Activated CD4-positive, CD25-positive, alpha-beta regulatory T cell treated with anti-CD3 and anti-CD28 coated beads, Interleukin-2, amount 50 U/mL, for 72 hours (primary cell): ENCODE data around the gene ANKFN1.

Source experiments
- DNase-seq: peaks from one replicate; pipeline ENCODE4 v3.0.0; 2021

Gene ANKFN1

DNA sequence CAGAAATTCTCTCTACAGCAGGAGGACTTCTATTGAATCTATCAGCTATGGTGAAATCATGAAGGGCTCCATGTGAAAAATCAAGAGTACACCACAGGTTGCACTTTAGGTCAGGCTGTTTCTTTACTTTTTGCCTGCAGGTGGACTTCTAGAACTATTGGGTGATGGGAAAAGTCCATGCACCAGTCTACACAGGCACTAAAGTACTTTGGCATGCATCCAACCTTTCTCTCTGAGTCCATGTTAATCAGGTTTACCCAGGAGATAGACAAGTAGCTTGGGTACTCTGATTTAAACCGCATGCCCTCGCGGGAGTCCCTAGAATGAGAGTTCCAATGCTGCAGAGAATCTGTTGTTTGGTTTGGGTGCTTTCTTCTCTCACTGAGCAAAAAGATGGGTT lies 9.1 kb upstream of the ANKFN1 start:
- DNase-seq = no peak

DNA sequence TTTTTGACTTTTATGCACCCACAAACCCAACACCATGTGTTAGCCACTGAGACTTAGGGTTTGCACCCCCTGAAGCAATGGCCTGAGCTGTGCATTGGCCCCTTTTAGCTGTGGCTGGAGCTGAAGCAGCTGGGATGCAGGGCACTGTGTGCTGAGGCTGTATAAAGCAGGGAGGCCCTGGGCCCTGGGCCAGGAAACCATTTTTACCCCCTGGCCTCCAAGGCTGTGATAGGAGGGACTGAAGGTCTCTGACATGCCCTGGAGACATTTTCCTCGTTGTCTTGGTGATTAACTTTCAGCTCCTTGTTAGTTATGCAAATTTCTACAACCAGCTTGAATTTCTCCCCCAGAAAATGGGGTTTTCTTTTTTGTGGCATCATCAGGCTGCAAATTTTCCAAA lies 6.7 kb upstream of the ANKFN1 start:
- DNase-seq = no peak

DNA sequence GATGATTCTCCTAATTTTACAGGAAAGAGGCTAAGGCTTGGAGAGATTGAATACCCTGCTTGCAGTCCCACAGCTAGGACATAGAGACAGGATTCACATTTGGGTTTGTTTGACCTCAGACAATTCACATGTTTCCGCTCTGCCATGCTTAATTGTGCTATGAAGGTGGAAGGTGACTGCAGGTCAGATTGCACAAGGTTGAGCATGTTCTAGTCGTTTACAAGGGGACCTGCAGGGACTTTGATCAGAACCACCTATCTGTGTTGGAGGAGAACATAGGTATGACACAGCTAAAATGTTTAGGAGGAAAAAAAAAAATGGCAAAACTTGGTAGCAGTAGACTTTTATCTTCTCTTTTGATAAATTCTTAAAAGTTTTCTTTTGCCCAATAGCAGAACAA lies 4.9 kb upstream of the ANKFN1 start:
- no peak for DNase-seq

DNA sequence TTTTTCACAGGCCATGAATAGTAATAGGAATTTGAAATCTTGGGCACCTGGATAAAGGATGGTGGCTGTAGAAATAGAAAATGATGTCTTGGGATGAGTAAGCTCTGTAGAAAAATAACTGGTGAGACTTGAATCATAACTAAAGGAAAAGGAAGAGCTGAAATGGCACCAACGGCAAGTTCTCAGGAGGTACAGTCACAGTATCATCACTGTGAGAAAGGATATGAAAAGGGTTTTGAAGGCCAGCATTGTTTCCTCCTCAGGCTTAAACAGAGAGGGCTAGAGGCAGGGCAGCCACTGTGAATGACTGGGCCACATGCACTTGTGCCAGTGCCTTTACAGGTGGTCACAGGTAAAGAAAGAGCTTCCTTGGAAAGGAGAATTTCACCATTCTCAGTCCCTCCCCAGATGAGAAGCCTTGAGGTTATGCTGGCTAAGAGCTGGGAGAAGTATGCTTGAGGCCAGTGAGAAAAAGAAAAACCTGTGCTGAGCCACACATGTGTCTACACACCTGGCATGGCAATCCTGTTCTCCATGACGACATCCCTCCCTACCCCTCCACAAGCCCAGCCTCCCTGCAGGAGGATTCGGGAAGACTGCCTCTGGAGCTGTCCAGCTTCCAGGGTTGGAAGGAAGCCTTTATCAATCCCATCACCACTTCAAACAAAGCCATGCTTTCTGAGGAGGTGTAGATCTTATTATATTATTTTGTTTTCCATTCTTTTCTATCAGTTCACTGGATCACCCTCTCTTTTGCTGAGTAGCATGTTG lies 3.8 kb upstream of the ANKFN1 start:
- DNase-seq = no peak

DNA sequence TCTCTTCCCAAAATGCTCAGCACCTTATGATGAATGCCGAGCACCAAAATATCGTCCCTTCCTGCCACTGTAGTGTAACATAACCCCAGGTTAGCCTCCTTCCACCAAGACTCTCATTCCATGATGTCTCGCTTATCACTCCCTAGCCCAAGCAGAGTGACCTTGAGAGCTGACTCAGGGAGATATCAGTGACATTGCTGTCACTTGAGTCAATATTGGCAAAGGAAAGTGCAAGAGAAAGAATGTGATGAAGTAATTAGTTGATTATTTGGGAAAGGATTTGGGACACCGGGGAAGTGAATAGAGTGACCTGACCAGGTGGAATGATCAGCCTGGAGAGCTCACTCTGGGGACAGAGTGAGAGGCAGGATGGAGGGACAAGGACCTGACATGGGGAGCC lies 2.6 kb upstream of the ANKFN1 start:
- no peak for DNase-seq

DNA sequence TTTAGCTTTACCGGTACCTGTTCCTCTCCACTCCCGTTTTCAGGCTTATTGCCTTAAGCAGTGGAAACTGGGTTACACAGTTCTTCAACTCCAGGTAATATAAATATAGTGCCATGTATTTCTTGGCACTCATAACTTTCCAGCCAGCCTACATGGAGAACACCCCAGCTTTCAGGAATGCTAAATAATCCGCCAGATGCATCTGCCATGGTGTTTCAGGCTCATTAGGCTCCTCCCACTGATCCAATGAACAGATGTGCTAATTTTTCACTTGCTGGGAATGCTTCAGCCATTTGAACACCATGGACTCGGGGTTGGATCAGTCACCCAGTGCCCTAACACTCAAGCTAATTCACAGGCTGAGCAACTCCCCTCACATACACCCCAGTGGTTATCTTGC lies 4.6 kb downstream of the ANKFN1 start:
- no peak for DNase-seq

DNA sequence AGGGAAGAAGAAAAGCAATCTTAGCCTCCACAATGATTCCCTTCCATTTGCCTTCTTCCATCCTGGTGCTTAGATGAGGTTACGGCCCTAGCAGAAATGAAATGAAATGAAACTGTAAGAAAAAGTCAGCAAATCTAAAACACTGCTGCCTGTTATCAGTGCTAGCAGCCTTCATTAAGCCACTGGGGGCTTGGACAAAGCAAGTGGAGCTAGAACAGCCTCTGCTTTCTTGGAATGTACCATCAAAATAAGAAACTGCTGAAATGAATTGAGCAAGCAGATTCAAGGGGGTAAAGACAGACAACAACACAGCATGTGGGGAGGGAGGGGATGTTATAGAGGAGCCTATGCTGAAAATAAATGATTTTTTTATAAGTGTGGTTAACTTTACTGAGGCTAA lies 5.1 kb downstream of the ANKFN1 start:
- no peak for DNase-seq

DNA sequence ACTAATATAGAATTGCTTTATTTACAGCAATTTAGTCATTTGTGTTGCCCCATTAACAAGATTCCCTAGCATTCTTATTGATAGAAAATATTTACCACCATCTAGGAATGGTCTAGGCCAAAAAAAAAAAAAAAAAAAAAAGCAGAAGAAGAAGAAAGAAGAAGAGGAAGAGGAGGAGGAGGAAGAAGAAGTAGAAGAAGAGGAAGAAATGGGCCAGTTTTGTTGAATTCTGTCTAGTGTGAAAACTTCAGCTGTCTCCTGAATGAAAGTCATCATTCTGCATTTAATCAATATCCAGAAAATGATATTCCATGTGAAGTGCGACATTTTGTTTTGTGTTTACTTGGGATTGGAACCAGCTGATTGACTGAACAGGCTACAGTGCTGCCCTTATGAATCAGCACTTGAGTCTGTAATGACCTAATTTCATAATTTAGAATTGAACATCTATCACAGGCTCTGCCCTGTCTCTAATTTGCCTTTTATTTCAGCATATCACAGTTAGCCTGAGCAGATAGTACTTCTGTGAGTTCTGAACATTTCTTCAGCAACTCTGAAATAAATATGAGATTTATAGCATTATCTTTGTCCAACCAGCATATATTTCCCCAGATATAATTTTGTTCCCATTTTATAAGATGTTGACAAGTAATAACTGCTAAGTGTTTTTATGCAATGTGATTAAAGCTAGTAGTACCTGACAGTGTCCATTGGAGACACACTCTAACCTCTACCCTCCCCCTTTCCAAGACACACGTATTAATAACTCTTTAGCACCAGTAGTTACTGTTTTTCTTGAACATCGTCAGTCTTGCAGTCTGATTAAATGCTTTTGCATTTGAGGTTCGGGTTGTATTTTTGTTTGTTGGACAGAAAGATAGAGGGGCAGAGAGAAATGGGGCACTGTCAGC lies 5.9 kb downstream of the ANKFN1 start:
- no peak for DNase-seq

DNA sequence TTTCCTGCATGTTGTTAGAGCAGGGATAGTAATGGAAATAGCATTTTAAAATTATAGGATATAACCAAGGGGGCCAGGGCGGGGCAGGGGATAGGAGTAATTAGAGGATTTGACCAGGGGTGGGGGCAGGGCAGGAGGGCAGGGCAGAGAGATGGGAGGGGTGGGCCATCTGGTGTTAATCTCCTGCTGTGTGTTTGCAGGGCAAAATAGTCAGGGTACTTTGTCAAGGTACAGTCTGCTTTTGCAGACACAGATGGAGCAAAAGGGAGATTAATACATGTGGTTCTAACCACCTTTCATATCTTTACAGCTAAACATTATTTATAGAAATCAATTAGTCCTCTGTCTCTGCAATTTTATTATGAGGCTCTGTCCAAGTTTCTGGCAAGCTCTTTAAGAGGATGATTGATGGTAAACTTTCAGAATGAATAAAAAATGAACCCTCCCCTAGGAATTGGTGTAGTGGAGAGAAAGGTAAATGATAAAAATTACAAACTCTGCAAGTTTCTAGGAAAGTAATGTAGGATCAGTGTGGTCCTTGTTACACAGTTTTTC lies 6.6 kb downstream of the ANKFN1 start:
- no peak for DNase-seq

DNA sequence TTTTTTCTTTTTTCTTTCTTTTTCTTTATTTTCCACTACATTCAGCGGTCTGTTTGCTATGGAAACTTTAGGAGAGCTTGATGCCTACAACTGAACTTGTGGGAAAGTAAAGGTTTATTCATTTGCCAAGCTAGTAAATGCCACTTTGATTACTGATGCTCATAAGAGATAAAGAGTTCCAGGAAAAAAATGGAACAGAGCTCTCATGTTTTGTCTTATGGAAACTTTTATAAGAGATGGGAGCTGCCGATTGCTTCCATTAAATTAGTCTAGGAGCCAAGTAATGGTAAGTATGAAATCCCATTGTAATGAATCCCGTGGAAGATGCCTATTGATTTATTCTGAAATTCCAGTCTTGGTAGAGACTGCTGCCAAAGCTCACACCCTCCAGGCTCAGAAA lies 7.1 kb downstream of the ANKFN1 start:
- DNase-seq = no peak

DNA sequence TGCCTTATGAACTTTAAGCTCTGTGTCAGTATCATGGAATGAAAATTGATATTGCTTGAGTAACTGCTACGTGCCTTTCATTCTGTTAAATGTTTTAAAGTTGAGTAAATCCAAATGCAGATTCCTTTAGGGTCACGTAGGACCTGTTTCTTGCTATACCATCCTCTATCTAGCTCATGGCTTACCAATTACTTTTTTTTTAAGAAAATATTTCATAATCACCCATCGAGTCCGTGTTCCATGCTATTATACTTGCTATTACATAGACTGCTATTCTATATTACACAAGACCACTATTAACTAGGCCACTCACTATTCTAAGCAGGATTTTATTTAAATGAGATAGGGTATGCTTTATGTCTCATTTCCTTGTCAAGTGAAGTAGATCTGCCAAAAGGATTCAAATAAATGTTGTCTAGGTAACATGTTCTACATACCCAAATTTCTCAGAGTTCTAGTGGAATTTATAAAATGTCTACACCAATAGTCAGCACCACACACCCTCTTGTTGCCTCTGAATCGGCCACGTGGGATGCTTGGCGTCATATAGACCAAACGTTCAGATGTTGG lies 11.9 kb downstream of the ANKFN1 start:
- no peak for DNase-seq

DNA sequence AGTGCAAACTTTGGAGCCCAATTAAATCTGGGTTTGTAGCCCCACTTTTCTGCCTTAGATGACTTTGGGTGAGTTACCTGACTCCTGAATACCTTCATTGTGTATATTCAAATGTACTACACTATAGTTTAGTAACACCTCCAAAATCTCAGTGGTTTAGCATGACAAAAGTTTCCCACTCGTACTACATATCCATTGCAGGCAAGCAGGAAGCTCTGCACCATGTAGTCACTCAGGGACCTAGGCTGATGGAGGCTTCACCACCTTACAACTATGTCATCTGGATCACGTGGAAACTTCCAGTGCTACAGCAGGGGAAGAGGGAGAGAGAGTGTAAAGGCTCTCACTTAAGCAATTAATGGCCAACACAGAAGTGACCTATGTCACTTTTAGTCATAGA lies 14.2 kb downstream of the ANKFN1 start:
- no peak for DNase-seq

DNA sequence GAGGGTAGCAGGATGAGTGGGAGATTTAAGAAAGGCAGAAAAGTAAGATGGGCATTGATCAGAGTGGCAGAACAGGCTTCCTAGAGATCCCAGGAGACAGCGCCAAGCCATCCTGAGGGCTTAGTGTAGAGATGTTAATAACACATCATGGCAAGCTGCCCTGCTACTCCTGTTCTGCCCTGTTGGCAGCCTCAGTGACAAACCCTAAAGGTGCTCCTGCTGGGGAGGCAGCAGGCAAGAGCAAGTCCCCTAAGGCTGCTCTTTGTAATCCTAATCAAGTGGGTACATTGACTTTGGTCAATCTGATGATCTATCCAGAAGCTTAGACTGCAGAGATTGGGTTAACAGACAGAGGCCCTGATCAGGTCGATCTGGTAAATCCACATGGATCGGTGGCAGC lies 16.3 kb downstream of the ANKFN1 start:
- DNase-seq = no peak

DNA sequence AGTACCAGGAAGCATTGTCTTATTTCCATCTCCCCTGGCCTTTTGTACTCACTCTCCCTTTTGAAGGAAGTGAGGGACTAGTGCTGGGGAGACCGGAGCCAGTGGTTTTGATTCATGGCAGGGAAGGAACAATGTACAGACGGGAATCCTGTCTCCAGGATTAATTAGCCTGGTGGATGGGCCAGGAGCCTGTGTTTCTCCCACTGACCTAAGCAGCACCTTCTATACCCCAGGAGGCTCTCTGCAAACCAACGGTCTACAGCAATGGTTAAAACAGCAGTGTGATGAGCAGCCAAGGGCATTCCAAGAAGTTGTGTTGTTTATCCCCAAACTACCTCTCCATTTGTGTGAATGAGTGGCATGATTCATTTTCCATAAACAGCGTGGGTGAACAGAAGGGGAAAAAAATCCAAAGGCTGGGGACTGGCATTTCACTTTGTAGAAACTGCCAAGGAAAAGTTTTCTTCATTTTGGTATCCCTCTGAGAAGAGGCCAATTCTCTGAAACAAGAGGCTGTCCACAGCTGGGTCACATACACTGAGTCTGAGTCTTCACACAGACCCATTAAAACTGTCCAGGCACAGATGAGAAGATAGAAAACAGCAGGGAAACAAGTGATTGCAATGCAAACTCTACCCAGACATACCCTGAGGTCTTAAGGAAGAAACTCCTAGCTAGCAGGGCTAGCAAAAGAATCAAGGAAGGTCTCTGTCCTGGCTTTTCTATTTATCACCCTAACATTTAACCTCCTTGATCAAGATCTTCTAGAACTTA lies 18.1 kb downstream of the ANKFN1 start:
- DNase-seq = no peak

DNA sequence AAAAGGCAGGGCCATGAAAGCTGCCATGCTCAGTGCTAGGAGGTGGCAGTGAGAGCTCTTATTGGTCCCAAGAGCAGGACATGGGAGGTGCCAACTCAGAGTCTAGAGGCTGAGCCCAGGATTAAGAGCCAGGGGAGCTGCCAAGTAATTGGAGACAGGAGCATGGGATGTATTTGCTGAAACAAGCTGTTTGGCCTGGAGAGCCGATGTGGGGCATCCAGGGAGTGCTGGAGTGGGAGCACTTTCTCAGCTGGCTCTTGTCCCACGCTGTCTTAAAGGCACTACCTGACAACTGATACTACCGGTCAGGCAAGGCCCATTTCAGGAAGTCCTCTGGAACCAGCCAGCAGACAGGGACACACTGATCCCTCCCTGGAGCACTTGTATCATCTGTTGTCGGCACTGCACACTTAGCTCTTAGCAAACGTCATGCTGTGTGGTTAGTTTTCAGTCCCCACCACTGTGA lies 19.3 kb downstream of the ANKFN1 start:
- no peak for DNase-seq

DNA sequence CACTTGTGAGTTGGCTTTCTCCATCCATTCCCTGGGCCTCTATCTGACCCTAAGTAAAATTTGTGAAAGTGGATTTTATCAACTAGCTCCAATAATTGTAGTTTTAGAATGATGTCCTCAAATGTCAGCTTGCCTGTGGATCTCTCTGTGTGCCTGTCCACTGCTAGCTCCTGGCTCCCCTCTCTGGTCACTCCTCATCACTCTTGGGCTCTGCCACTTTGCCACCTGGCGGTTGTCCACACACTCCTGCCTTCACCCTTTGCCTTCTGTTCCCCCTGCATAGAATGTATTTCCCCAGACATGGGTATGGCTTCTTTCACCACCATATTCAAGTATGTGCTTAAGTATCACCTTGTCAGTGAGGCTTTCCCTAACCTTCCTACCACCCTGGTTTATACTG lies 19.8 kb downstream of the ANKFN1 start:
- no peak for DNase-seq

DNA sequence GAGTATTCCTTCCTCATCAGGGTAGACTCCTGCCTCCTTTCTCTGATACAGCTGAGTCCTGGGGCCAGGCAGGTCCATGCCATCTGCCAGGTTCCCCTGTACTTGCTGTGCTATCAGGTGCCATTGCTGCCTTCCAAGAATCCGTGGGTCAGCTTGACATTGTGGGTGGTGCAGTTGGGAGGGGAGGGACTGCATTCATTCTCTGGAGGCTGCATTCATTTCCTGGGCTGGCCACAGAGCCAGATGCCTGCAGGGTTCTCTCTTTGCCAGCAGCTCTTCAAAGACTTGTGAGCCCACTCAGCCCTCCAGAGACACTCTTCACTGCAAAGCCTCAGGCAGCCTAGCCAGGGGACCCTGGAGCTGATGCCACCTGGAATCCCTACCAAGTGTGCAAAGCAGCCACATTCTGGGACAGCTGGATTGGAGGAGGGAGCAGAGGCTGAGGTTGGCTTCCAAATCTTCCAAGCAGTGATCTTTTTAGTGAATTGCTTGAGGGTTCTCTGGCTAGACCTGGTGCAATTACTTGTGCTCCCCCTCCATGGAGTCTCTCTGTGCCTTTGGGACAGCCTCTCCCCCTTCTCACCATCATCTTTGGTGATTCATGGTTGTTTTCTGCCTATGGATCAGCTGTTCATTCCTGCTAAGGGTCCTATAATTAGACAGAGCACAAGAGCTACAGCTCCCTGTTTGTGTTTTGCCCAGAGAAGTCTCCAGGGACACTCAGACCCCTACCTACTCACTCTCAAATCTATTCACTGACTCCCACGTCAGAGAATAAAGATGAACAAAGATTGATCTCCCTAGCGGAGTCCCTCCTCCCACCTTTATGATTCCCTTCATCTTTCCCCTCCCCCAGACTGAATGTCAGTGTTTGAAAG lies 20.9 kb downstream of the ANKFN1 start:
- DNase-seq = no peak

DNA sequence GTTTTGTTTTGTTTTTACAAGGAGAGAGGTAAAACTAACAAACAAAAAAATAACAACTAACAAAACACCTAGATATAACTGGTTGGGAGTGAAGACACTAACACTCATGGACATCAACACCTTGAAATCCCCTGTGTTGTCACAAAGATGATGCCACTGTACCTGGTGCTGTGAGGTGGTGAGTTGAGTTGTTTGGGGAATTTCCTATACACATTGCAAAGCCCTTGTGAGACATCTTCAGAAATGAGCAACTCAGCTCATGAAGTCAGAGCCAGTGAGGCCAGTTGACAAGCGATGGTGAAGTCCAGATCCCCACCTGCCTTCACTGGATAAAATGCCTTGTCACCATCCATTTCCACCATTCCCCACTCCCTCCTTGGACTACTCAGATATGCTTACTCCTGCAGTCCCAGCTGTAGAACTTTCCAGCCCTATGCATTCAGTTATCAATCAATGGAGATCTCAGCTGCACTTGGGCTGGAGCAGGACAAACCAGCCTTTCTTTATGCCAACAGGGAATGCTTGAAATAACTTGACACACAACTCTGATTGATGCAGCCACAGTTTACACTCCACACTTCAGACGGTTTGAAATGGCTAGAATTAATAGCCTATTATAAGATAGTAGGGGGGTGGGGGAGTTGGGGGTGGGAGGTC lies 22.2 kb downstream of the ANKFN1 start:
- no peak for DNase-seq

DNA sequence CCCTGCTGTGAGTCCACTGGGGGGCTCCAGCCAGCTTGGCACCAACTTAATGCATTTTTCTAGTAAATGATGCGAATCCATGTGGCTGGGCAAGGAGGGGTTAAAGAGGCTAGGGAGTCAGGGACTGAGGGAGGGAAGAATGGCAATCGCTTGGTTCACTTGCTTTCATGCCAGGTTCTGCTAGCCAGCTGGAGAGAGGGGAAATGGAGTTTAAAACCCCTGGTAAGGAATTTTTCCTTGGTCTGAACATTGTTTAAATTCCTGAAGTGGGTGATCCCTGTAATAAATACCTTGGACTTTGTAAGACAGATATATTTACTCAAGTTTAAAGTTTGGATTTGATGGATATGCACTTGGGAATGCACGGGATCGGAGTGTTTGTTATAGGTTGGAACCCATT lies 22.8 kb downstream of the ANKFN1 start:
- no peak for DNase-seq

DNA sequence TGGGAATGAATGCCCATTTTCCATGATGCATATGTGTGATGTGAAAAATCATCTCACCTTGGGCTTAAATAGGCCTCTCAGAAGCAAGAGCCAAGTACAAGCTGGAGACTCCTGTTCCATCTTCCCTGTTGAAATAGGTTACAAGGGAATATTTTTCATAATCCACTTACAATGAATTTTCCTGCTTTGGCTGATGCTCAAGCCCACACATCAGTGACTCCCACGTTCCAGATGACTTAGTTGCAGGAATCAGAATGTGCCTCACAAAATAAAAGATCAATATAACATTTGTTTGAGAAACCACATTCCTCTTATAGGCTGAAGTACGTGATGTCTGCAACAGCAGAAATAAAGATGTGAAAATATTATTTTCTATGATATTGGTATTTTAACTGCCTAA lies 24.1 kb downstream of the ANKFN1 start:
- no peak for DNase-seq

DNA sequence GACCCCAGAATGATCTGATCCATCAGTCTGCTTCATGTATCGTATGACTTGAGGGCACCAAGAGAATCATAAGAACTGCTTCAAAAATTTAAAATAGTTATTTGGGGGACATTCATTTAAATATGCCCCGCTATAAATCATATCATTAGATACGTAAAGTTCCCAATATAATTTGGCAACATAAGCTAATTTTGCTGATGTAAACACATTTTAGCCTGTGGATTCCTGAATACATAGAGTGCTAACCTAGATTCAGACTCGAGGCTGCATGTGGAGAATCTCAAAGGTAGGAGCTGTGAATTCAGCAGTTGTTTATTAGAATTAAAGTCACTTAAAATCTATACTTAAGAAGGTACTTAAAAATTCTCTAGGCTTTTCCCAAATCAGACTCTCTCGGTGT lies 24.9 kb downstream of the ANKFN1 start:
- DNase-seq = no peak
